ENCODE data around the gene HDAC4.

- no peak for TF ChIP-seq ZNF274 (IDR thresholded peaks at IDR 0.05; ENCODE audit: low read depth, low read length)
- TF ChIP-seq YY1 (IDR thresholded peaks at IDR 0.05; ENCODE audit: insufficient read depth, insufficient read length) = no peak
- no peak for TF ChIP-seq SUZ12 (IDR thresholded peaks at IDR 0.05; ENCODE audit: extremely low read depth, insufficient read depth, insufficient read length)
Observed at GRCh38 chr2:239193925-239194677, 206.7 kb downstream of the HDAC4 start.
